Activated naive CD8-positive, alpha-beta T cell treated with anti-CD3 and anti-CD28 coated beads for 36 hours (primary cell): ENCODE measurements around the gene LAPTM5. TPM values are rescaled to one million over a fixed set of nuclear protein-coding genes. Genes with fewer than 3 reads are reported as not detected.

ENCODE experiments used
- DNase-seq: peaks from one replicate; pipeline ENCODE4 v3.0.0; 2021
- H3K27ac Mint-ChIP-seq: one replicate; pipeline ENCODE4 v1.8.0; 2022; ENCODE audit warnings: mild to moderate bottlenecking, moderate library complexity, mixed read lengths
- H3K27me3 Mint-ChIP-seq: one replicate; pipeline ENCODE4 v1.8.0; 2022; ENCODE audit warnings: mild to moderate bottlenecking, mixed read lengths
- H3K36me3 Mint-ChIP-seq: one replicate; pipeline ENCODE4 v1.8.0; 2021; ENCODE audit warnings: mild to moderate bottlenecking, mixed read lengths
- H3K4me1 Mint-ChIP-seq: one replicate; pipeline ENCODE4 v1.8.0; 2021; ENCODE audit warnings: mixed read lengths
- H3K4me3 Mint-ChIP-seq: one replicate; pipeline ENCODE4 v1.8.0; 2022; ENCODE audit warnings: mild to moderate bottlenecking, moderate library complexity, mixed read lengths
- H3K9me3 Mint-ChIP-seq: one replicate; pipeline ENCODE4 v1.8.0; 2022; ENCODE audit warnings: mixed read lengths
- total RNA-seq, 2 experiments: library from RNA; stranded (reverse); gene quantifications; one replicate each; pipeline ENCODE4 v1.2.3, GENCODE V29; 2021

LAPTM5 gene
- total RNA-seq, 2 experiments from 2014 or later = 232 to 233 TPM

- Mint-ChIP-seq H3K27me3 (no peaks in the 10 kb centered on the region), H3K27ac (peak overlapping the region; percentile 98), H3K4me3 (peak overlapping the region; percentile 81), H3K4me1 (peaks cover 98% of the 10 kb centered on the region), H3K9me3 (no peaks in the 10 kb centered on the region), H3K36me3 (peaks cover 51% of the 10 kb centered on the region)
- DNase-seq = no peak
Observed at GRCh38 chr1:30748098-30748698, 9.4 kb downstream of the LAPTM5 start.

- DNase-seq = no peak
- Mint-ChIP-seq H3K9me3 (no peaks in the 10 kb centered on the region), H3K27me3 (no peaks in the 10 kb centered on the region), H3K27ac (peak overlapping the region; percentile 98), H3K4me3 (peak overlapping the region; percentile 81), H3K36me3 (peaks cover 46% of the 10 kb centered on the region), H3K4me1 (peaks cover 99% of the 10 kb centered on the region)
Observed at GRCh38 chr1:30747033-30748008, 10.3 kb downstream of the LAPTM5 start.

GRCh38 chr1:30746212-30747032 is 11.2 kb downstream of the LAPTM5 start:
- peak overlapping the region; percentile 98 for H3K27ac Mint-ChIP-seq
- peaks cover 47% of the 10 kb centered on the region for H3K36me3 Mint-ChIP-seq
- H3K4me1 Mint-ChIP-seq = peaks cover 97% of the 10 kb centered on the region
- peak overlapping the region; percentile 81 for H3K4me3 Mint-ChIP-seq
- no peaks in the 10 kb centered on the region for H3K9me3 Mint-ChIP-seq
- DNase-seq = no peak
- no peaks in the 10 kb centered on the region for H3K27me3 Mint-ChIP-seq

GRCh38 chr1:30745834-30746208 is 11.8 kb downstream of the LAPTM5 start:
- Mint-ChIP-seq H3K4me1 (peaks cover 97% of the 10 kb centered on the region), H3K9me3 (no peaks in the 10 kb centered on the region), H3K27me3 (no peaks in the 10 kb centered on the region), H3K4me3 (peak overlapping the region; percentile 81), H3K27ac (peak overlapping the region; percentile 98), H3K36me3 (peaks cover 49% of the 10 kb centered on the region)
- no peak for DNase-seq

GRCh38 chr1:30745156-30745833 is 12.3 kb downstream of the LAPTM5 start:
- no peaks in the 10 kb centered on the region for H3K27me3 Mint-ChIP-seq
- DNase-seq = no peak
- peaks cover 96% of the 10 kb centered on the region for H3K4me1 Mint-ChIP-seq
- no peaks in the 10 kb centered on the region for H3K9me3 Mint-ChIP-seq
- peak overlapping the region; percentile 98 for H3K27ac Mint-ChIP-seq
- peak overlapping the region; percentile 81 for H3K4me3 Mint-ChIP-seq
- peaks cover 55% of the 10 kb centered on the region for H3K36me3 Mint-ChIP-seq

GRCh38 chr1:30744060-30744756 is 13.4 kb downstream of the LAPTM5 start:
- DNase-seq = peak; percentile 73
- Mint-ChIP-seq H3K4me1 (peaks cover 93% of the 10 kb centered on the region), H3K27me3 (no peaks in the 10 kb centered on the region), H3K27ac (peak overlapping the region; percentile 98), H3K4me3 (peak overlapping the region; percentile 69), H3K9me3 (no peaks in the 10 kb centered on the region), H3K36me3 (peaks cover 61% of the 10 kb centered on the region)

- peak overlapping the region; percentile 98 for H3K27ac Mint-ChIP-seq
- H3K27me3 Mint-ChIP-seq = no peaks in the 10 kb centered on the region
- peaks cover 62% of the 10 kb centered on the region for H3K36me3 Mint-ChIP-seq
- peak; percentile 70 for DNase-seq
- peaks cover 92% of the 10 kb centered on the region for H3K4me1 Mint-ChIP-seq
- H3K9me3 Mint-ChIP-seq = no peaks in the 10 kb centered on the region
- peak overlapping the region; percentile 60 for H3K4me3 Mint-ChIP-seq
Observed at GRCh38 chr1:30743584-30744059, 14.0 kb downstream of the LAPTM5 start.

GRCh38 chr1:30742963-30743559 is 14.5 kb downstream of the LAPTM5 start:
- no peaks in the 10 kb centered on the region for H3K27me3 Mint-ChIP-seq
- H3K9me3 Mint-ChIP-seq = no peaks in the 10 kb centered on the region
- no peak for DNase-seq
- peak overlapping the region; percentile 60 for H3K4me3 Mint-ChIP-seq
- peaks cover 64% of the 10 kb centered on the region for H3K36me3 Mint-ChIP-seq
- H3K27ac Mint-ChIP-seq = peak overlapping the region; percentile 98
- peaks cover 91% of the 10 kb centered on the region for H3K4me1 Mint-ChIP-seq

- peaks cover 86% of the 10 kb centered on the region for H3K4me1 Mint-ChIP-seq
- H3K36me3 Mint-ChIP-seq = peaks cover 65% of the 10 kb centered on the region
- DNase-seq = no peak
- H3K27me3 Mint-ChIP-seq = no peaks in the 10 kb centered on the region
- H3K9me3 Mint-ChIP-seq = no peaks in the 10 kb centered on the region
- H3K27ac Mint-ChIP-seq = peak overlapping the region; percentile 98
- peak overlapping the region; percentile 8 for H3K4me3 Mint-ChIP-seq
Observed at GRCh38 chr1:30742300-30742962, 15.1 kb downstream of the LAPTM5 start.

- H3K36me3 Mint-ChIP-seq = peaks cover 64% of the 10 kb centered on the region
- H3K27me3 Mint-ChIP-seq = no peaks in the 10 kb centered on the region
- H3K9me3 Mint-ChIP-seq = no peaks in the 10 kb centered on the region
- H3K27ac Mint-ChIP-seq = peak overlapping the region; percentile 79
- peaks cover 75% of the 10 kb centered on the region for H3K4me1 Mint-ChIP-seq
- no peak overlapping the region for H3K4me3 Mint-ChIP-seq
- no peak for DNase-seq
Observed at GRCh38 chr1:30741239-30741894, 16.2 kb downstream of the LAPTM5 start.

- Mint-ChIP-seq H3K4me3 (no peak overlapping the region), H3K36me3 (peaks cover 60% of the 10 kb centered on the region)
Observed at GRCh38 chr1:30740251-30741238, 17.0 kb downstream of the LAPTM5 start.

GRCh38 chr1:30739601-30740000 is 18.0 kb downstream of the LAPTM5 start:
- Mint-ChIP-seq H3K4me3 (no peak overlapping the region), H3K27me3 (no peaks in the 10 kb centered on the region), H3K27ac (peak overlapping the region; percentile 69), H3K4me1 (peaks cover 61% of the 10 kb centered on the region), H3K9me3 (no peaks in the 10 kb centered on the region), H3K36me3 (peaks cover 63% of the 10 kb centered on the region)
- no peak for DNase-seq

More at GRCh38 chr1:30740251-30741238, 17.0 kb downstream of the LAPTM5 start:
- Mint-ChIP-seq H3K4me1 (peaks cover 67% of the 10 kb centered on the region), H3K27ac (peak overlapping the region; percentile 79), H3K9me3 (no peaks in the 10 kb centered on the region), H3K27me3 (no peaks in the 10 kb centered on the region)
- no peak for DNase-seq
